Activated CD4-positive, CD25-positive, alpha-beta regulatory T cell treated with anti-CD3 and anti-CD28 coated beads, Interleukin-2, amount 50 U/mL, for 16 hours (primary cell): ENCODE results near the gene TSPAN14.
"Not testable (repeated sequence)": the region's sequence is repeated elsewhere in the genome, so short reads cannot be mapped to it uniquely, and the experiment has no call there.

ENCODE experiments used
- DNase-seq: peaks from one replicate; pipeline ENCODE4 v3.0.0-alpha.2; 2020; ENCODE audit warnings: low read depth, low spot score

TSPAN14 gene

GRCh38 chr10:80540618-80540980 lies 86.5 kb downstream of the TSPAN14 start:
- DNase-seq = no peak

- no peak for DNase-seq
Observed at GRCh38 chr10:80540981-80541750, 87.1 kb downstream of the TSPAN14 start.

GRCh38 chr10:80542053-80542452 lies 87.9 kb downstream of the TSPAN14 start:
- DNase-seq = no peak

GRCh38 chr10:80542652-80543318 lies 88.7 kb downstream of the TSPAN14 start:
- no peak for DNase-seq

- DNase-seq = not testable (repeated sequence)
Observed at GRCh38 chr10:80543319-80543672, 89.2 kb downstream of the TSPAN14 start.

- DNase-seq = no peak
Observed at GRCh38 chr10:80544316-80544953, 90.3 kb downstream of the TSPAN14 start.

GRCh38 chr10:80545258-80545881 lies 91.3 kb downstream of the TSPAN14 start:
- DNase-seq = no peak

GRCh38 chr10:80552151-80552646 lies 98.1 kb downstream of the TSPAN14 start:
- DNase-seq = no peak

GRCh38 chr10:80553436-80553835 lies 99.3 kb downstream of the TSPAN14 start:
- no peak for DNase-seq

- no peak for DNase-seq
Observed at GRCh38 chr10:80554050-80554449, 99.9 kb downstream of the TSPAN14 start.

- no peak for DNase-seq
Observed at GRCh38 chr10:80555415-80555814, 101.3 kb downstream of the TSPAN14 start.

GRCh38 chr10:80561950-80562349 lies 107.8 kb downstream of the TSPAN14 start:
- no peak for DNase-seq

GRCh38 chr10:80567292-80567691 lies 113.2 kb downstream of the TSPAN14 start:
- DNase-seq = no peak

GRCh38 chr10:80569131-80569895 lies 115.2 kb downstream of the TSPAN14 start:
- DNase-seq = no peak

- DNase-seq = no peak
Observed at GRCh38 chr10:80571352-80571751, 117.2 kb downstream of the TSPAN14 start.

GRCh38 chr10:80579181-80579763 lies 125.2 kb downstream of the TSPAN14 start:
- DNase-seq = no peak

GRCh38 chr10:80579849-80580637 lies 125.9 kb downstream of the TSPAN14 start:
- no peak for DNase-seq

GRCh38 chr10:80580638-80581468 lies 126.7 kb downstream of the TSPAN14 start:
- DNase-seq = no peak

- no peak for DNase-seq
Observed at GRCh38 chr10:80581469-80581835, 127.3 kb downstream of the TSPAN14 start.
